DND-41 (cell line): ENCODE results near the gene MTARC2.

Experiments
- ATAC-seq: fragments of 200-7000 bp; cut with Tn5 transposase; 3 replicates; pipeline ENCODE4 v1.9.1; 2021; ENCODE audit warnings: low read depth; ENCODE audit not compliant: insufficient read depth
- DNase-seq: peaks from one replicate; pipeline ENCODE4 v3.0.0-alpha.2; 2020
- H2AFZ ChIP-seq: 2 replicates; pipeline ENCODE4 v1.6.0; 2012; ENCODE audit warnings: low read depth, low read length
- H3K27ac ChIP-seq: 2 replicates; pipeline ENCODE4 v1.5.1; 2012; ENCODE audit warnings: low read length, inconsistent platforms
- H3K27me3 ChIP-seq: fragments of 200-600 bp; sonication (generic); 2 replicates; pipeline ENCODE4 v1.6.0; 2012; ENCODE audit warnings: low read length, mild to moderate bottlenecking, inconsistent platforms; ENCODE audit not compliant: insufficient read depth, poor library complexity
- H3K36me3 ChIP-seq: 2 replicates; pipeline ENCODE4 v1.5.1; 2012; ENCODE audit warnings: low read length, inconsistent platforms; ENCODE audit not compliant: insufficient read depth
- H3K4me1 ChIP-seq: 2 replicates; pipeline ENCODE4 v1.5.1; 2012; ENCODE audit warnings: mild to moderate bottlenecking, low read length; ENCODE audit not compliant: insufficient read depth
- H3K4me2 ChIP-seq: 2 replicates; pipeline ENCODE4 v1.6.0; 2012; ENCODE audit warnings: mild to moderate bottlenecking, moderate library complexity, low read length, inconsistent platforms; ENCODE audit not compliant: insufficient read depth
- H3K4me3 ChIP-seq, 2 experiments: fragments of 200-600 bp in 1 of 2; shearing (Covaris generic) in 1 of 2; 2 replicates each; pipeline ENCODE4 v1.5.1; 2012 to 2016; ENCODE audit warnings: inconsistent platforms in 2 of 2, low read length in 2 of 2, mild to moderate bottlenecking in 2 of 2, low read depth in 1 of 2, moderate library complexity in 1 of 2
- H3K79me2 ChIP-seq: 2 replicates; pipeline ENCODE4 v1.6.0; 2012; ENCODE audit warnings: low read length, inconsistent platforms; ENCODE audit not compliant: insufficient read depth
- H3K9ac ChIP-seq: 2 replicates; pipeline ENCODE4 v1.6.0; 2012; ENCODE audit warnings: low read depth, mild to moderate bottlenecking, inconsistent platforms, low read length, moderate library complexity
- H3K9me3 ChIP-seq: 2 replicates; pipeline ENCODE4 v1.5.1; 2012; ENCODE audit warnings: low read length, moderate library complexity, mild to moderate bottlenecking, inconsistent platforms; ENCODE audit not compliant: insufficient read depth, severe bottlenecking
- H4K20me1 ChIP-seq: 2 replicates; pipeline ENCODE4 v1.6.0; 2012; ENCODE audit warnings: low read length; ENCODE audit not compliant: insufficient read depth
- CTCF ChIP-seq: IDR thresholded peaks from 2 replicates; pipeline ENCODE4 v1.5.1; 2012; ENCODE audit warnings: borderline replicate concordance, low read length, moderate library complexity, mild to moderate bottlenecking; ENCODE audit not compliant: poor library complexity, severe bottlenecking; ENCODE audit errors: extremely low read depth
- EZH2 ChIP-seq: IDR thresholded peaks from 3 replicates; pipeline ENCODE4 v1.6.1; 2012; ENCODE audit warnings: borderline replicate concordance, low read depth, mild to moderate bottlenecking, moderate library complexity, low read length, inconsistent platforms; ENCODE audit not compliant: severe bottlenecking

MTARC2 gene

GRCh38 chr1:220785166-220786056 lies 37.3 kb downstream of the MTARC2 start:
- Histone ChIP-seq H3K27ac (no peak overlapping the region), H3K4me2 (no peak overlapping the region), H3K4me3 (no peak overlapping the region), H3K79me2 (no peaks in the 10 kb centered on the region), H3K27me3 (no peaks in the 10 kb centered on the region), H3K4me1 (no peaks in the 10 kb centered on the region), H4K20me1 (no peaks in the 10 kb centered on the region), H2AFZ (no peak overlapping the region), H3K9me3 (no peaks in the 10 kb centered on the region), H3K9ac (no peak overlapping the region), H3K36me3 (no peaks in the 10 kb centered on the region)
- TF ChIP-seq CTCF (no peak), EZH2 (no peak)
- DNase-seq, result no peak
- no peak for ATAC-seq

- Histone ChIP-seq H3K27ac (no peak overlapping the region), H3K9ac (no peak overlapping the region), H2AFZ (no peak overlapping the region), H4K20me1 (no peaks in the 10 kb centered on the region), H3K27me3 (no peaks in the 10 kb centered on the region), H3K4me1 (no peaks in the 10 kb centered on the region), H3K9me3 (no peaks in the 10 kb centered on the region), H3K4me2 (no peak overlapping the region), H3K4me3 (no peak overlapping the region), H3K36me3 (no peaks in the 10 kb centered on the region), H3K79me2 (no peaks in the 10 kb centered on the region)
- no peak for DNase-seq
- TF ChIP-seq EZH2 (no peak), CTCF (no peak)
- no peak for ATAC-seq
Measured at GRCh38 chr1:220786057-220786336, 37.9 kb downstream of the MTARC2 start.

GRCh38 chr1:220786337-220787068 lies 38.4 kb downstream of the MTARC2 start, which contains the start of gene MTARC1:
Gene MTARC1, plus strand, starts transcription at chr1:220786913. Its CDS starts 32 bp downstream, at chr1:220786945.
- no peaks in the 10 kb centered on the region for H3K9me3 ChIP-seq
- TF ChIP-seq CTCF (no peak), EZH2 (no peak)
- no peak within 1 kb of the TSS for H2AFZ ChIP-seq
- DNase-seq, result no peak
- H3K9ac ChIP-seq, result no peak within 1 kb of the TSS
- no peak within 1 kb of the TSS for H3K4me3 ChIP-seq
- H3K79me2 ChIP-seq, result no peaks in the 10 kb centered on the region
- no peak for ATAC-seq
- no peak within 1 kb of the TSS for H3K4me2 ChIP-seq
- no peaks in the 10 kb centered on the region for H3K27me3 ChIP-seq
- no peak within 1 kb of the TSS for H3K27ac ChIP-seq
- no peaks in the 10 kb centered on the region for H3K36me3 ChIP-seq
- no peaks in the 10 kb centered on the region for H3K4me1 ChIP-seq
- H4K20me1 ChIP-seq, result no peaks in the 10 kb centered on the region
